ENCODE measurements around the gene SLIT1. TPM values are rescaled to one million over a fixed set of nuclear protein-coding genes. Genes with fewer than 3 reads are reported as not detected.

SLIT1 gene
- total and polyA plus RNA-seq, 2 donors (not counting 1 experiment from before 2014, with no cell fraction given) = 0.15 to 0.49 TPM

DNA sequence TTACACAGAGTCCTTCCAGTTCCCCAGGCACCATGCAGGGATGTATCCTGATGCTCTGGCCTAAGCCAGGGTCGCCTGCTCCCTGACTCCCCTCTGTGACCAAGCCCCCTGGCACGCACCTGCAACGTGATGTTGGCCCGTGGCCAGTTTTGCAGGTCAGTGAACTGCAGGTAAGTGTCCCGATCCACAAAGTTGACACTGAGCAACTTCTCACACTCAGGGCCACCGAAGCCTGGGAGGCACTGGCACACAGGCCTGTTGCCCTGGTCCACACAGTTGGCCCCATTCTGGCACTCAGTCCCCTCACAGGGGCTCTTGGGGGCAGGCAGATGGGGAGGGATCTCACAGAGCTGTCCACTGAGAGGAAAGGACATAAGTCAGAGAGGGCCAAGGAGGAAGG is 179.4 kb downstream of the SLIT1 start:
- peaks cover 4% of the 10 kb centered on the region for H3K27me3 Mint-ChIP-seq
- ChIA-PET CTCF (interaction anchor here (1.3 kb wide), 1 partner anchor 19 kb away, joined by 3 read pairs; no protein-coding TSS in a partner anchor), POLR2A (no interaction called here)
- H3K27ac Mint-ChIP-seq = no peak overlapping the region
- Histone ChIP-seq H3K4me3 (ENCODE audit: control extremely low read depth in 1 of 5, extremely low read depth in 1 of 5, insufficient read depth in 1 of 5, low read depth in 2 of 5, low read length in 4 of 5) (no peak overlapping the region), H3K4me2 (replicated peaks; ENCODE audit: low read depth, low read length, poor library complexity, severe bottlenecking) (no peak overlapping the region), H3K9me3 (ENCODE audit: control extremely low read depth in 1 of 3, control insufficient read depth in 2 of 3, insufficient read depth in 1 of 3, low read length in 2 of 3) (peaks cover 0 to 21% (median 15%) of the 10 kb centered on the region in 3 donors), H3K4me1 (ENCODE audit: control insufficient read depth in 2 of 2, insufficient read depth in 2 of 2, low read length in 2 of 2) (no peaks in the 10 kb centered on the region), H3K27me3 (replicated peaks in 1 of 4; ENCODE audit: control extremely low read depth in 1 of 4, control insufficient read depth in 3 of 4, insufficient read depth in 4 of 4, low read length in 3 of 4) (no peaks in the 10 kb centered on the region), H3K79me2 (ENCODE audit: control insufficient read depth, insufficient read depth, low read length) (no peaks in the 10 kb centered on the region), H3K36me3 (replicated peaks in 1 of 2; ENCODE audit: control extremely low read depth in 1 of 2, control insufficient read depth in 1 of 2, extremely low read depth in 1 of 2, insufficient read depth in 2 of 2, low read length in 1 of 2) (no peaks in the 10 kb centered on the region), H3K9ac (ENCODE audit: low read length) (no peak overlapping the region), H3K27ac (ENCODE audit: low read length in 2 of 2) (no peak overlapping the region), H4K20me1 (ENCODE audit: control insufficient read depth, insufficient read depth, low read length, poor library complexity, severe bottlenecking) (no peaks in the 10 kb centered on the region), H2AFZ (ENCODE audit: insufficient read depth, low read depth, low read length, poor library complexity, severe bottlenecking) (no peak overlapping the region)
- 88% methylated on average over 5 of the region's 6 CpGs for WGBS (ENCODE audit: insufficient coverage)
- no peak for ATAC-seq (ENCODE audit: low read depth)
- intact Hi-C loops (cut with micrococcal nuclease) = no loop called here
- H3K4me3 Mint-ChIP-seq = no peak overlapping the region
- peaks cover 2% of the 10 kb centered on the region for H3K4me1 Mint-ChIP-seq
- peaks cover 3% of the 10 kb centered on the region for H3K9me3 Mint-ChIP-seq (ENCODE audit: insufficient read depth)
- TF ChIP-seq, protein P1, sequence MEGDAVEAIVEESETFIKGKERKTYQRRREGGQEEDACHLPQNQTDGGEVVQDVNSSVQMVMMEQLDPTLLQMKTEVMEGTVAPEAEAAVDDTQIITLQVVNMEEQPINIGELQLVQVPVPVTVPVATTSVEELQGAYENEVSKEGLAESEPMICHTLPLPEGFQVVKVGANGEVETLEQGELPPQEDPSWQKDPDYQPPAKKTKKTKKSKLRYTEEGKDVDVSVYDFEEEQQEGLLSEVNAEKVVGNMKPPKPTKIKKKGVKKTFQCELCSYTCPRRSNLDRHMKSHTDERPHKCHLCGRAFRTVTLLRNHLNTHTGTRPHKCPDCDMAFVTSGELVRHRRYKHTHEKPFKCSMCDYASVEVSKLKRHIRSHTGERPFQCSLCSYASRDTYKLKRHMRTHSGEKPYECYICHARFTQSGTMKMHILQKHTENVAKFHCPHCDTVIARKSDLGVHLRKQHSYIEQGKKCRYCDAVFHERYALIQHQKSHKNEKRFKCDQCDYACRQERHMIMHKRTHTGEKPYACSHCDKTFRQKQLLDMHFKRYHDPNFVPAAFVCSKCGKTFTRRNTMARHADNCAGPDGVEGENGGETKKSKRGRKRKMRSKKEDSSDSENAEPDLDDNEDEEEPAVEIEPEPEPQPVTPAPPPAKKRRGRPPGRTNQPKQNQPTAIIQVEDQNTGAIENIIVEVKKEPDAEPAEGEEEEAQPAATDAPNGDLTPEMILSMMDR (IDR thresholded peaks at IDR 0.05) = no peak
- no peak for TF ChIP-seq EZH2 (IDR thresholded peaks at IDR 0.05; ENCODE audit: borderline replicate concordance, insufficient read depth, low read depth, low read length, poor library complexity, severe bottlenecking)
- no peak for DNase-seq

DNA sequence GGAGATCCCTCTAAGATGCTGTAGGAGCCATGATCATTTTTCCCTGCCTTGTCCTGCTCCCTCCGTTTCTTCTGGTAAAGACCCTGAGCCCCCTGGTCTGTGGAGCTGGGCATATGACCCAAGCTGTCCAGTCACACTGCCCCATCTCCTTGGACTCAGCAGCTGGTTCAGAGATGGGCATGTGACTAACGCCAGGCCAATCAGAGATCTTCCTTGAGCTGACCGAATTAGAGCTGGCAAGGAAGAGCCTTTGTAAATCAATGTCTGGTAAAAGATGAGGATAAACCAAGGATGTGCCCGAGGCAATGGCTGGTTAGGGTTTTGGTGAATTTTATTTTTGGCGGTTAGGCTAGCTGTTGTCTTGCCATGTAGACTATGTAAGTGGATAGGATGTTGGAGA is 180.4 kb downstream of the SLIT1 start:
- TF ChIP-seq EZH2 (IDR thresholded peaks at IDR 0.05; ENCODE audit: borderline replicate concordance, insufficient read depth, low read depth, low read length, poor library complexity, severe bottlenecking) = no peak
- TF ChIP-seq, protein P1 (IDR thresholded peaks at IDR 0.05) = no peak
- H3K27ac Mint-ChIP-seq = no peak overlapping the region
- no peak overlapping the region for H3K27ac ChIP-seq (ENCODE audit: low read length in 2 of 2)
- no peaks in the 10 kb centered on the region for H3K4me1 ChIP-seq (ENCODE audit: control insufficient read depth in 2 of 2, insufficient read depth in 2 of 2, low read length in 2 of 2)
- peaks cover 3% of the 10 kb centered on the region for H3K9me3 Mint-ChIP-seq (ENCODE audit: insufficient read depth)
- H3K4me3 Mint-ChIP-seq = no peak overlapping the region
- H2AFZ ChIP-seq (ENCODE audit: insufficient read depth, low read depth, low read length, poor library complexity, severe bottlenecking) = no peak overlapping the region
- peaks cover 0 to 21% (median 15%) of the 10 kb centered on the region in 3 donors for H3K9me3 ChIP-seq (ENCODE audit: control extremely low read depth in 1 of 3, control insufficient read depth in 2 of 3, insufficient read depth in 1 of 3, low read length in 2 of 3)
- H3K79me2 ChIP-seq (ENCODE audit: control insufficient read depth, insufficient read depth, low read length) = no peaks in the 10 kb centered on the region
- peaks cover 4% of the 10 kb centered on the region for H3K27me3 Mint-ChIP-seq
- H3K27me3 ChIP-seq (replicated peaks in 1 of 4; ENCODE audit: control extremely low read depth in 1 of 4, control insufficient read depth in 3 of 4, insufficient read depth in 4 of 4, low read length in 3 of 4) = no peaks in the 10 kb centered on the region
- DNase-seq = no peak
- intact Hi-C loops (cut with micrococcal nuclease) = no loop called here
- ChIA-PET CTCF (interaction anchor here (1.3 kb wide), 1 partner anchor 20 kb away, joined by 3 read pairs; no protein-coding TSS in a partner anchor), POLR2A (no interaction called here)
- H4K20me1 ChIP-seq (ENCODE audit: control insufficient read depth, insufficient read depth, low read length, poor library complexity, severe bottlenecking) = no peaks in the 10 kb centered on the region
- 97% methylated on average over 5 of the region's 5 CpGs for WGBS (ENCODE audit: insufficient coverage)
- ATAC-seq (ENCODE audit: low read depth) = no peak
- no peaks in the 10 kb centered on the region for H3K36me3 ChIP-seq (replicated peaks in 1 of 2; ENCODE audit: control extremely low read depth in 1 of 2, control insufficient read depth in 1 of 2, extremely low read depth in 1 of 2, insufficient read depth in 2 of 2, low read length in 1 of 2)
- no peak overlapping the region for H3K4me3 ChIP-seq (ENCODE audit: control extremely low read depth in 1 of 5, extremely low read depth in 1 of 5, insufficient read depth in 1 of 5, low read depth in 2 of 5, low read length in 4 of 5)
- H3K4me2 ChIP-seq (replicated peaks; ENCODE audit: low read depth, low read length, poor library complexity, severe bottlenecking) = no peak overlapping the region
- no peak overlapping the region for H3K9ac ChIP-seq (ENCODE audit: low read length)
- peaks cover 2% of the 10 kb centered on the region for H3K4me1 Mint-ChIP-seq
